MM.1S (cell line): ENCODE measurements around the gene ASXL1.

ENCODE experiments used
- CTCF ChIP-seq: fragments of 300-600 bp; sonication (generic); IDR thresholded peaks from 2 replicates; pipeline ENCODE4 v1.5.1; 2016; ENCODE audit warnings: antibody characterized with exemption, low read length, mixed read lengths
- EZH2 ChIP-seq: fragments of 300-600 bp; sonication (generic); optimal IDR thresholded peaks from 2 replicates; pipeline ENCODE3; 2017; ENCODE audit warnings: low read depth, mild to moderate bottlenecking, antibody characterized with exemption, low read length, mixed read lengths

- TF ChIP-seq CTCF = no peak
- no peak for TF ChIP-seq EZH2
Observed at GRCh38 chr20:32474009-32474716, 116.0 kb downstream of the ASXL1 start.
